GM18951 (cell line): Measurements from ENCODE around the gene LYG1.
"Not testable (repeated sequence)": the region's sequence is repeated elsewhere in the genome, so short reads cannot be mapped to it uniquely, and the experiment has no call there.

Experiments
- POLR2A ChIP-seq: IDR thresholded peaks from 4 replicates; pipeline ENCODE4 v1.6.1; 2011; ENCODE audit warnings: mild to moderate bottlenecking; ENCODE audit not compliant: insufficient read length, insufficient read depth; ENCODE audit errors: extremely low read depth
- in situ Hi-C: fragments of 300-500 bp; cut with MboI; formaldehyde crosslinking; loops from one replicate; pipeline ENCODE4 v1.12.0; 2022; ENCODE audit warnings: low sequenced_read_pairs, mixed read lengths, inconsistent platforms; ENCODE audit not compliant: unreplicated experiment

LYG1 gene

DNA sequence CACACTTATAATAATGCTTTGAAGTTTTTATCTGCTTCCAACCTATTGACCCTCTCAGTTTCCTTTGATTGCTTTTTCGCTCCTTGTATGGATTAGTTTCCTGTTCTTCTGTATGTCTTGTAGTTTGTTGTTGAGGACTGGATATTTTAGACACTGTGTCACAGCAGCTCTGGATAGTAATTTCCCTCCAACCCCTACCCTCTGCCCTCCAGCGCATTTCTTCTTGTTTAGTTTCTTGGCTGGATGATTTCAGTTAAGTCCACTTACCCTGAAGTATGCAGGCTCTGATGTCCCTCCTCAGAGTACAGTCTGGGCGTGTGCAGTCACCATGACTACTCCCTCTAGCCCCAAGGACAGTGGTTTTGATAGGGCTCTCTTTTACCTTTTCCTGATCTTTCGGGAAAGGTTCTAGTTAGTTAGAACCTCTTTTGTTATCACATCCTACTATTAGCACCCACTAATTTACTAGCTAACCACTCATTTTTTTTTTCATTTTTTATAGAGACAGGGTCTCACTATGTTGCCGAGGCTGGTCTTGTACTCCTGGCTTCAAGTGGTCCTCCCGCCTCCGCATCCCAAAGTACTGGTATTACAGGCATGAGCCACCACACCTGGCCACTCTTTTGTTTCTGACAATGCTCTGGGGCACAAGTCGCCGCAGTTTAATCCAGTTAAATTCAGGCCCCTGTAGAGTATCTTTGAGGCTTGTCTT, 16.3 kb upstream of the LYG1 start:
- TF ChIP-seq POLR2A: no peak
- in situ Hi-C loops: no loop called here

- no peak for TF ChIP-seq POLR2A
- in situ Hi-C loops: no loop called here
Measured at GRCh38 chr2:99299580-99299979, 1.4 kb downstream of the LYG1 start.

- no peak for TF ChIP-seq POLR2A
- in situ Hi-C loops: no loop called here
Measured at GRCh38 chr2:99297994-99298393, 3.0 kb downstream of the LYG1 start.

DNA sequence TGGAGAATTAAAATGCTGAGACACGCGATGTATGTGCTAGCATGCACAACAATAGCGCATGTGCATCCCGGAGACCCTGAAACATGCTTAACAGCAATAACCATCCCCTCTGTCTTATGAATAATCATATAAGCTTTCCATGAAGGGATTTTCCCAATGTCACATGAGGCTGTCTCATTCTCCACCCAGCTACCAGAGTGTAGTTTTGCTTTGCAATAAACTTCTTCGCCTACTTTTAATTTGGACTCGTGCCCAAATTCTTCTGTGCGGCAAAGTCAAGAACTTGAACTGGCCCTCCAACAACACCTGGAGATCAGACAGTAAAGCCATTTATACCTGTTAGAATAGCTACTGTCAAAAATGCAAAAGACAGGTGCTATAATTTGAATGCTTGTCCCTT, 15.5 kb downstream of the LYG1 start:
- TF ChIP-seq POLR2A: no peak
- in situ Hi-C loops: no loop called here

DNA sequence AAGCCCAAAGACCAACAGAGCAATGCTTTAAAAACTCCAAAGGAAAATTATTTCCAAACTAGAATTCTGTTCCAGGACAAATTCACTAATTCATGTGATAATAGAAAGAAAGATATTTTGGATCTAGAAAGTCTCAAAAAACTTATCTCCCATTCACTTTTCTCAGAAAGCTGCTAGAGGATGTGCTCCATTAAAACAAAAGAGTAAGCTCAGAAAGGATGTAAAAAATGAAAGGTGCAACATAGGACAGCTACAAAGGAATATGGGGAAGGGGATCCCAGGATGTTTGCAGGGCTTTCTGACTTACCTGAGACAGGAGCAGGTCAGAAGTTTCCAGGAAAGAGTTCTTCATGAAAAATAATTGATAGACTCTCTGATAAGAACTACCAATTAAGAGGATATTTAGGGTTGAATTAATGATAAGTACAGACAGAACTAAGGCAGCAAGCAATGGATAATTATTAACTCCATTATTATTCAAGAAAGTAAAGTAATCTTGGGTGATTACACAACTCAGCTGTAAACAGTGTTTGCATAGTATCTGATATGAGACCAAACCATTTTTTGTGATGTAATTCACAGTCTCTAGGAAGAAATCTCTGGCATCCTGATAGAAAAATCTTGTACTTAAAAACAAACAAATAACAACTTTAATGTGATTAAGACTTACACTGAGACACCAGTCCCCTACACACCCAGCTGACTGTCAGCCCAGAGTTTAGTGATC, 20.9 kb downstream of the LYG1 start:
- in situ Hi-C loops: no loop called here
- TF ChIP-seq POLR2A: no peak

- in situ Hi-C loops: no loop called here
- TF ChIP-seq POLR2A: no peak
Measured at GRCh38 chr2:99278793-99279291, 22.2 kb downstream of the LYG1 start.

- in situ Hi-C loops: not testable (repeated sequence)
Measured at GRCh38 chr2:99278195-99278765, 22.7 kb downstream of the LYG1 start.

- in situ Hi-C loops: no loop called here
- no peak for TF ChIP-seq POLR2A
Measured at GRCh38 chr2:99275882-99276281, 25.1 kb downstream of the LYG1 start.

- TF ChIP-seq POLR2A: no peak
- in situ Hi-C loops: no loop called here
Measured at GRCh38 chr2:99261242-99261641, 39.8 kb downstream of the LYG1 start.

DNA sequence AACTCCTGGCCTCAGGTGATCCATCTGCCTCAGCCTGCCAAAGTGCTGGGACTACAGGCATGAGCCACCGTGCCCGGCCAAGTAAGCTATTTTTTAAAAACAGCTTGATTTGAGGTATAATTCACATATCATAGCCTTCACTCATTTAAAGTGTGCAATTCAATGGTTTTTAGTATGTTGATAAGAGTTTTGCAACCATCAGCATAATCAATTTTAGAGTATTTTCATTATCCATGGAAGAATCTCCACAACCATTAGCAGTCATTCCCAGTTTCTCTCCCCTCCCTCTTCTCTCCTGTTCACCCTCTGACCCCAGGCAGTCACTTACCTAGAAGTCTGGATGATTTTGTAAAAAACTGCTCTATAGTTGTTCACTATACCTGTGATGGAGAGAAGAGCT, 40.8 kb downstream of the LYG1 start:
- in situ Hi-C loops: no loop called here
- no peak for TF ChIP-seq POLR2A

GRCh38 chr2:99259465-99259864, 41.5 kb downstream of the LYG1 start:
- in situ Hi-C loops: no loop called here
- TF ChIP-seq POLR2A: no peak

DNA sequence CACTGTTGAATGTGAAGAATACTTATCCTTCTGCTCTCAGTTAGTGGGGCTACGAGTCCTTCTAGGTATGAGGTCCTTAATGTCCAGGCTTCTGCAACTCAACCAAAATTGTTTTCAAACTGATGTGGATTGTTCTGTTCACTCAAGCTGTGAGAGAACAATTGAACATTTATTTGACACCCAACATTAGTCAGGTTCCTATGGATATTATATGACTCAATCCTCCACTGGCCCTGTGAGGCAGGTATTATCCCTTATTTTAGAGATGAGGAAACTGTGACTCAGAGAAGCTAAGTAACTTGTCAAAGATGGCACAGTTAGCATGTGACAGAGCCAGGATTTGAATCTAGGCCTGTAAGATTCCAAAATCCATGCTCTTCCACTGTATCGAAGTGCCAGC, 44.3 kb downstream of the LYG1 start:
- no peak for TF ChIP-seq POLR2A
- in situ Hi-C loops: no loop called here

GRCh38 chr2:99255491-99256318, 45.3 kb downstream of the LYG1 start, which contains the start of gene LYG2:
TSS of gene LYG2 (minus strand) at chr2:99255666. CDS start at chr2:99254260, 1,406 bp downstream.
- no peak for TF ChIP-seq POLR2A
- in situ Hi-C loops: no loop called here

- no peak for TF ChIP-seq POLR2A
- in situ Hi-C loops: no loop called here
Measured at GRCh38 chr2:99249951-99250350, 51.0 kb downstream of the LYG1 start.
